Right lobe of liver (tissue), 4 donors: ENCODE measurements around the gene OR10A2.

Experiments used
- CTCF ChIP-seq, 4 donors: fragments of 200-600 bp in 3 of 4; fragments of 450-650 bp in 1 of 4; IDR thresholded peaks; one replicate each; pipeline versions ENCODE4 v1.5.1 to v1.8.0; 2016 to 2022; ENCODE audit warnings: antibody characterized with exemption in 4 of 4, mild to moderate bottlenecking in 2 of 4
- POLR2A ChIP-seq: fragments of 450-650 bp; IDR thresholded peaks from one replicate; pipeline ENCODE4 v1.6.1; 2017; ENCODE audit warnings: antibody characterized with exemption, mild to moderate bottlenecking
- donor health status: DM: no; HTN: no; CAD: no.
- donor health status: DM: no; HTN: no; CAD: no.
- donor health status: DM: no; HTN: yes; CAD: no.

GRCh38 chr11:6882751-6883150 is 19.9 kb downstream of the OR10A2 start:
- TF ChIP-seq CTCF (IDR thresholded peaks at IDR 0.05) (no peak), POLR2A (no peak)
